SK-N-SH (cell line): Measurements from ENCODE around the gene ZFX.

ENCODE experiments used
- EZH2phosphoT487 ChIP-seq: fragments of 200-600 bp; sonication (generic); IDR thresholded peaks from 2 replicates; pipeline ENCODE4 v1.6.1; 2017; ENCODE audit warnings: low read depth, mixed run types, mild to moderate bottlenecking, antibody characterized with exemption, moderate library complexity, borderline replicate concordance
- FOSL2 ChIP-seq: IDR thresholded peaks from 2 replicates; pipeline ENCODE4 v1.4.0; 2012; ENCODE audit warnings: low read depth, mild to moderate bottlenecking, moderate library complexity, borderline replicate concordance
- MAX ChIP-seq: IDR thresholded peaks from 2 replicates; pipeline ENCODE4 v1.4.0; 2012; ENCODE audit warnings: low read depth
- NRF1 ChIP-seq: IDR thresholded peaks from 2 replicates; pipeline ENCODE4 v1.6.1; 2012; ENCODE audit warnings: low read depth, mild to moderate bottlenecking, low read length
- POLR2AphosphoS5 ChIP-seq: IDR thresholded peaks from 2 replicates; pipeline ENCODE4 v1.6.1; 2012; ENCODE audit warnings: low read depth, low read length
- RAD21 ChIP-seq: IDR thresholded peaks from 2 replicates; pipeline ENCODE4 v1.6.1; 2012; ENCODE audit warnings: mild to moderate bottlenecking, low read length
- REST ChIP-seq: IDR thresholded peaks from 2 replicates; pipeline ENCODE4 v1.6.1; 2012; ENCODE audit warnings: mild to moderate bottlenecking, low read depth, low read length, moderate library complexity
- RFX5 ChIP-seq: IDR thresholded peaks from 2 replicates; pipeline ENCODE4 v1.6.1; 2012; ENCODE audit warnings: mild to moderate bottlenecking, improper control_type of control experiment, low read length
- SMC3 ChIP-seq: IDR thresholded peaks from 2 replicates; pipeline ENCODE4 v1.6.1; 2012; ENCODE audit warnings: low read depth, low read length, improper control_type of control experiment
- TCF12 ChIP-seq: IDR thresholded peaks from 2 replicates; pipeline ENCODE4 v1.4.0; 2012
- TF ChIP-seq, protein P1 (sequence below): fragments of 200-600 bp; sonication (generic); IDR thresholded peaks from 2 replicates; pipeline ENCODE4 v1.6.1; 2017; ENCODE audit warnings: antibody characterized with exemption, mild to moderate bottlenecking, moderate library complexity
- TF ChIP-seq, protein P2 (sequence below): fragments of 150-350 bp; IDR thresholded peaks from 2 replicates; pipeline ENCODE4 v1.6.1; 2016; ENCODE audit warnings: mild to moderate bottlenecking, low read depth, low read length

DNA sequence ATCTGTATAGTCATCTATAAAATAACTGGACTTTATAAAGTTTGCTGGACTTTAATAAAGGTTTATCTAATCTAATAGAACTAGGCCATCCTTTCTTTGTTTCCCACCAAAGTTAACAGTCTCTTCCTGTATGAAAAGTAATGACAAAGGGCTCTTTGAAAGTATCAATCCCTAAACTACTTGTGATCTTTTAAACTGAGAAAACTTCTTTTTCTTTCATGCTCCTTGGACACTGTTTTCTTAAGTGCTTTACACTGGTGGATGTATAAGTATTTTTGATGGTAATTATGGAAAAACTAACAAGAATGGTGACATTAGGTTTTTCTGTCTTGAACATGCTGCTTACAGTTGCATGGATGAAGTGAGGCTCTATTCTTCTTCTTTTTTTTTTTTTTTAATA lies 2.4 kb upstream of the ZFX start:
- TF ChIP-seq, protein P1, sequence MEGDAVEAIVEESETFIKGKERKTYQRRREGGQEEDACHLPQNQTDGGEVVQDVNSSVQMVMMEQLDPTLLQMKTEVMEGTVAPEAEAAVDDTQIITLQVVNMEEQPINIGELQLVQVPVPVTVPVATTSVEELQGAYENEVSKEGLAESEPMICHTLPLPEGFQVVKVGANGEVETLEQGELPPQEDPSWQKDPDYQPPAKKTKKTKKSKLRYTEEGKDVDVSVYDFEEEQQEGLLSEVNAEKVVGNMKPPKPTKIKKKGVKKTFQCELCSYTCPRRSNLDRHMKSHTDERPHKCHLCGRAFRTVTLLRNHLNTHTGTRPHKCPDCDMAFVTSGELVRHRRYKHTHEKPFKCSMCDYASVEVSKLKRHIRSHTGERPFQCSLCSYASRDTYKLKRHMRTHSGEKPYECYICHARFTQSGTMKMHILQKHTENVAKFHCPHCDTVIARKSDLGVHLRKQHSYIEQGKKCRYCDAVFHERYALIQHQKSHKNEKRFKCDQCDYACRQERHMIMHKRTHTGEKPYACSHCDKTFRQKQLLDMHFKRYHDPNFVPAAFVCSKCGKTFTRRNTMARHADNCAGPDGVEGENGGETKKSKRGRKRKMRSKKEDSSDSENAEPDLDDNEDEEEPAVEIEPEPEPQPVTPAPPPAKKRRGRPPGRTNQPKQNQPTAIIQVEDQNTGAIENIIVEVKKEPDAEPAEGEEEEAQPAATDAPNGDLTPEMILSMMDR = no peak
- TF ChIP-seq NRF1 = no peak
- no peak for TF ChIP-seq MAX
- TF ChIP-seq RFX5 = no peak
- no peak for TF ChIP-seq TCF12
- no peak for TF ChIP-seq RAD21
- TF ChIP-seq POLR2AphosphoS5 = no peak
- TF ChIP-seq, protein P2, sequence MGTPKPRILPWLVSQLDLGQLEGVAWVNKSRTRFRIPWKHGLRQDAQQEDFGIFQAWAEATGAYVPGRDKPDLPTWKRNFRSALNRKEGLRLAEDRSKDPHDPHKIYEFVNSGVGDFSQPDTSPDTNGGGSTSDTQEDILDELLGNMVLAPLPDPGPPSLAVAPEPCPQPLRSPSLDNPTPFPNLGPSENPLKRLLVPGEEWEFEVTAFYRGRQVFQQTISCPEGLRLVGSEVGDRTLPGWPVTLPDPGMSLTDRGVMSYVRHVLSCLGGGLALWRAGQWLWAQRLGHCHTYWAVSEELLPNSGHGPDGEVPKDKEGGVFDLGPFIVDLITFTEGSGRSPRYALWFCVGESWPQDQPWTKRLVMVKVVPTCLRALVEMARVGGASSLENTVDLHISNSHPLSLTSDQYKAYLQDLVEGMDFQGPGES = no peak
- TF ChIP-seq FOSL2 = no peak
- TF ChIP-seq REST = no peak
- TF ChIP-seq SMC3 = no peak
- TF ChIP-seq EZH2phosphoT487 = no peak
